ENCODE data around the gene ZNF780A. TPM values are rescaled to one million over a fixed set of nuclear protein-coding genes. Genes with fewer than 3 reads are reported as not detected.

The ZNF780A gene
- total and polyA plus RNA-seq, 8 donors = 8.1 to 40.5 (median 16.4) TPM

GRCh38 chr19:40104754-40105153, 14.0 kb upstream of the ZNF780A start:
- WGBS, 5 donors = 42 to 66% (median 54%) methylated on average over 1 of the region's 1 CpG
- intact Hi-C loops (cut with DNase I; ENCODE audit: low total_unique reads) = no loop called here
- Histone ChIP-seq H3K4me1 (no peaks in the 10 kb centered on the region), H3K9me3 (no peaks in the 10 kb centered on the region), H3K27ac (no peak overlapping the region), H3K36me3 (no peaks in the 10 kb centered on the region), H3K4me3 (no peak overlapping the region), H3K27me3 (no peaks in the 10 kb centered on the region)
- TF ChIP-seq POLR2A (IDR thresholded peaks at IDR 0.05) = no peak
- no peak for TF ChIP-seq EP300 (IDR thresholded peaks at IDR 0.05)
- DNase-seq = no peak

- Histone ChIP-seq H3K36me3 (no peaks in the 10 kb centered on the region), H3K27ac (no peak overlapping the region), H3K9me3 (peaks cover 0 to under 1% (median 0%) of the 10 kb centered on the region in 4 donors), H3K4me1 (no peaks in the 10 kb centered on the region), H3K27me3 (no peaks in the 10 kb centered on the region), H3K4me3 (no peak overlapping the region)
- DNase-seq = no peak
- intact Hi-C loops (cut with DNase I; ENCODE audit: low total_unique reads) = no loop called here
- WGBS, 5 donors = 85 to 92% (median 88%) methylated on average over 4 of the region's 4 CpGs
- TF ChIP-seq, protein P1, sequence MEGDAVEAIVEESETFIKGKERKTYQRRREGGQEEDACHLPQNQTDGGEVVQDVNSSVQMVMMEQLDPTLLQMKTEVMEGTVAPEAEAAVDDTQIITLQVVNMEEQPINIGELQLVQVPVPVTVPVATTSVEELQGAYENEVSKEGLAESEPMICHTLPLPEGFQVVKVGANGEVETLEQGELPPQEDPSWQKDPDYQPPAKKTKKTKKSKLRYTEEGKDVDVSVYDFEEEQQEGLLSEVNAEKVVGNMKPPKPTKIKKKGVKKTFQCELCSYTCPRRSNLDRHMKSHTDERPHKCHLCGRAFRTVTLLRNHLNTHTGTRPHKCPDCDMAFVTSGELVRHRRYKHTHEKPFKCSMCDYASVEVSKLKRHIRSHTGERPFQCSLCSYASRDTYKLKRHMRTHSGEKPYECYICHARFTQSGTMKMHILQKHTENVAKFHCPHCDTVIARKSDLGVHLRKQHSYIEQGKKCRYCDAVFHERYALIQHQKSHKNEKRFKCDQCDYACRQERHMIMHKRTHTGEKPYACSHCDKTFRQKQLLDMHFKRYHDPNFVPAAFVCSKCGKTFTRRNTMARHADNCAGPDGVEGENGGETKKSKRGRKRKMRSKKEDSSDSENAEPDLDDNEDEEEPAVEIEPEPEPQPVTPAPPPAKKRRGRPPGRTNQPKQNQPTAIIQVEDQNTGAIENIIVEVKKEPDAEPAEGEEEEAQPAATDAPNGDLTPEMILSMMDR (IDR thresholded peaks at IDR 0.05) = no peak
- TF ChIP-seq EP300 (IDR thresholded peaks at IDR 0.05) = no peak
- no peak for TF ChIP-seq POLR2A (IDR thresholded peaks at IDR 0.05)
- no peak for TF ChIP-seq POLR2AphosphoS5 (IDR thresholded peaks at IDR 0.05)
Measured at GRCh38 chr19:40103600-40103999, 12.9 kb upstream of the ZNF780A start.

DNA sequence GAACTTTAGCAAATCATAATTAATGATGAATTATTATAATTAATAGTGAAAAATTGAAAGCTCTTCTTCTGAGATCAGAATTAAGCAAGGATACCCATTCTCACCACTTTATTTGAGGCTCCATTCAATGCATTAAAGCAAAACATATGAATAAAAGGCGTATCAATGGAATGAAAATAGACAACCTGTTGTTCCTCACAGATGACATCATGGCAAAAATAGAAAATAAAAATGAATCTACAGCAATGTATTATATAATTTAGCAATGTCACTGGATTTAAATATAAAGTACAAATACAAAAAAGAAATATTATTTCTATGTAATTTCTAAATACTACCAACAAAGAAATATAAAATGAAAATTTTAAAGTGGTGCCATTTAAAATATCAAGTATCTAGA, 11.1 kb upstream of the ZNF780A start:
- intact Hi-C loops (cut with DNase I; ENCODE audit: low total_unique reads) = no loop called here
- 71 to 92% (median 76%) methylated on average over 1 of the region's 1 CpG for WGBS, 5 donors
- Histone ChIP-seq H3K27me3 (peaks cover 0 to 16% (median 0%) of the 10 kb centered on the region in 3 donors), H3K4me1 (no peaks in the 10 kb centered on the region), H3K9me3 (peaks cover 0 to 2% (median 0%) of the 10 kb centered on the region in 4 donors), H3K27ac (no peak overlapping the region), H3K36me3 (no peaks in the 10 kb centered on the region), H3K4me3 (no peak overlapping the region)
- TF ChIP-seq POLR2A (IDR thresholded peaks at IDR 0.05) (no peak), EP300 (IDR thresholded peaks at IDR 0.05) (no peak), POLR2AphosphoS5 (IDR thresholded peaks at IDR 0.05) (no peak)
- TF ChIP-seq, protein P1 (IDR thresholded peaks at IDR 0.05) = no peak
- DNase-seq = no peak

DNA sequence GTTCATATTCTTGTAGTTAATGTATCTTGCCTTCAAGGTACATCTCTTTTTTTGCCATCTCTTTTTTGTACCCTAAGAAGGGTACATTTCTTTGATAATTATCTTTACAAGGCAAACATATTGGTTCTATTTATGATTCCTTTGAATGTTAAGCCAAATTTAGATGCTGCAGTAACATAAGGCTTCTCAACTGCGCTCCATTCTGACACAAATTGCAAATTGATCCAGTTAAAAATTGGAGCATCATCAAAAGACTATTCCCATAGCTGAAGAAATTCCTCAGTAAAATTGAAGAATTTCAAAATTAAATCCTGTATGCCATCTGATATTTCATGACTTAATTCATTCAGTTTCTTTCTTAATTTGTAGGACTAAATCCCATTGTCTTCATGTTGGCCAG, 2.7 kb upstream of the ZNF780A start:
- TF ChIP-seq EP300 (IDR thresholded peaks at IDR 0.05) = no peak
- Histone ChIP-seq H3K9me3 (peaks cover 0 to 6% (median 0%) of the 10 kb centered on the region in 4 donors), H3K4me1 (peaks cover 8 to 25% (median 18%) of the 10 kb centered on the region in 4 donors), H3K27ac (no peak overlapping the region), H3K4me3 (no peak overlapping the region), H3K27me3 (peaks cover 0 to 34% (median 5%) of the 10 kb centered on the region in 3 donors), H3K36me3 (no peaks in the 10 kb centered on the region)
- 87 to 95% (median 92%) methylated on average over 1 of the region's 1 CpG for WGBS, 5 donors
- intact Hi-C loops (cut with DNase I; ENCODE audit: low total_unique reads) = no loop called here
- DNase-seq = no peak

GRCh38 chr19:40091205-40092129, 724 bp upstream of the ZNF780A start:
- peaks cover 0 to 6% (median 0%) of the 10 kb centered on the region in 4 donors for H3K9me3 ChIP-seq
- DNase-seq = no peak
- H3K4me1 ChIP-seq = peaks cover 8 to 32% (median 21%) of the 10 kb centered on the region in 4 donors
- intact Hi-C loops (cut with DNase I; ENCODE audit: low total_unique reads) = no loop called here
- 42 to 43% (median 42%) methylated on average over 10 of the region's 10 CpGs for WGBS, 5 donors
- TF ChIP-seq POLR2AphosphoS5 (IDR thresholded peaks at IDR 0.05) (no peak), EP300 (IDR thresholded peaks at IDR 0.05) (no peak), POLR2A (IDR thresholded peaks at IDR 0.05) (no peak)
- TF ChIP-seq, protein P1 (IDR thresholded peaks at IDR 0.05) = no peak
- peak overlapping the region; percentile 72 to 81 (median 76) for H3K4me3 ChIP-seq
- peaks cover 0 to 15% (median 2%) of the 10 kb centered on the region in 3 donors for H3K27me3 ChIP-seq
- peak overlapping the region in 4 of 5 donors; percentile 88 to 94 (median 91) for H3K27ac ChIP-seq
- H3K36me3 ChIP-seq = no peaks in the 10 kb centered on the region

Measured in stomach (tissue), 9 donors.